ENCODE data around the gene C11orf68. TPM values are rescaled to one million over a fixed set of nuclear protein-coding genes. Genes with fewer than 3 reads are reported as not detected.
A peak's percentile ranks its signal among the peaks of the same experiment; 100 is the strongest.
"Not testable (repeated sequence)": the region's sequence is repeated elsewhere in the genome, so short reads cannot be mapped to it uniquely, and the experiment has no call there.

Gene C11orf68
- total RNA-seq, 1 donor from 2014 or later, result 35.2 TPM

GRCh38 chr11:65896034-65896999 lies 22.5 kb downstream of the C11orf68 start:
- ATAC-seq (no peak), DNase-seq (peak; percentile 27)
- intact Hi-C loops (cut with micrococcal nuclease), result no loop called here

- peak; percentile 4 for DNase-seq
- no peak for ATAC-seq
- intact Hi-C loops (cut with micrococcal nuclease), result no loop called here
Observed at GRCh38 chr11:65895482-65895981, 23.3 kb downstream of the C11orf68 start.

- ATAC-seq (no peak), DNase-seq (peak; percentile 64)
- intact Hi-C loops (cut with micrococcal nuclease), result no loop called here
Observed at GRCh38 chr11:65894034-65894591, 24.7 kb downstream of the C11orf68 start.

GRCh38 chr11:65892661-65893317 lies 26.1 kb downstream of the C11orf68 start:
- no peak for ATAC-seq
- peak; percentile 33 for DNase-seq
- intact Hi-C loops (cut with micrococcal nuclease), result no loop called here

GRCh38 chr11:65892137-65892540 lies 26.7 kb downstream of the C11orf68 start:
- DNase-seq, result peak; percentile 22
- intact Hi-C loops (cut with micrococcal nuclease); ATAC-seq: not testable (repeated sequence)

- DNase-seq (peak; percentile 73), ATAC-seq (peak; percentile 3)
- intact Hi-C loops (cut with micrococcal nuclease), result no loop called here
Observed at GRCh38 chr11:65891219-65892136, 27.4 kb downstream of the C11orf68 start.

GRCh38 chr11:65890324-65891218 lies 28.3 kb downstream of the C11orf68 start, which contains the start of gene CCDC85B:
Gene CCDC85B, plus strand, starts transcription at chr11:65890673. Its CDS starts 111 bp downstream, at chr11:65890784.
- intact Hi-C loops (cut with micrococcal nuclease), result no loop called here
- DNase-seq, result peak; percentile 100
- peak; percentile 81 for ATAC-seq

- intact Hi-C loops (cut with micrococcal nuclease), result loop anchor here (10.0 kb wide), 1 partner anchor 97 kb away; no protein-coding TSS in a partner anchor
Observed at GRCh38 chr11:65888163-65888814, 30.6 kb downstream of the C11orf68 start, which contains the start of gene FIBP. Gene FIBP, minus strand, starts transcription at chr11:65888471. Its CDS starts 53 bp downstream, at chr11:65888418.

GRCh38 chr11:65887723-65888162 lies 31.1 kb downstream of the C11orf68 start:
- DNase-seq, result no peak
- intact Hi-C loops (cut with micrococcal nuclease), result loop anchor here (10.0 kb wide), 1 partner anchor 97 kb away; no protein-coding TSS in a partner anchor
- no peak for ATAC-seq

More at GRCh38 chr11:65888163-65888814, 30.6 kb downstream of the C11orf68 start, which contains the start of gene FIBP:
- ATAC-seq (peak; percentile 84), DNase-seq (peak; percentile 98)

- ATAC-seq (no peak), DNase-seq (peak; percentile 37)
- intact Hi-C loops (cut with micrococcal nuclease), result loop anchor here (10.0 kb wide), 1 partner anchor 98 kb away; no protein-coding TSS in a partner anchor
Observed at GRCh38 chr11:65886826-65887722, 31.8 kb downstream of the C11orf68 start.

GRCh38 chr11:65885808-65886536 lies 32.9 kb downstream of the C11orf68 start:
- intact Hi-C loops (cut with micrococcal nuclease), result loop anchor here (10.0 kb wide), 1 partner anchor 99 kb away; no protein-coding TSS in a partner anchor
- ATAC-seq (no peak), DNase-seq (peak; percentile 9)

- DNase-seq (peak; percentile 24), ATAC-seq (no peak)
- intact Hi-C loops (cut with micrococcal nuclease), result loop anchor here (10.0 kb wide), 1 partner anchor 100 kb away; no protein-coding TSS in a partner anchor
Observed at GRCh38 chr11:65885231-65885630, 33.6 kb downstream of the C11orf68 start.

GRCh38 chr11:65884716-65885092 lies 34.2 kb downstream of the C11orf68 start:
- DNase-seq (peak; percentile 85), ATAC-seq (peak; percentile 27)
- intact Hi-C loops (cut with micrococcal nuclease), result loop anchor here (10.0 kb wide), 1 partner anchor 100 kb away; no protein-coding TSS in a partner anchor
